ENCODE data around the gene RPS6KA2.
"Not testable (repeated sequence)": the region's sequence is repeated elsewhere in the genome, so short reads cannot be mapped to it uniquely, and the experiment has no call there.

The RPS6KA2 gene

GRCh38 chr6:166410426-166410935 is 216.6 kb downstream of the RPS6KA2 start:
- DNase-seq = no peak

- DNase-seq = no peak
Measured at GRCh38 chr6:166408936-166409755, 217.9 kb downstream of the RPS6KA2 start.

- no peak for DNase-seq
Measured at GRCh38 chr6:166406197-166406596, 220.9 kb downstream of the RPS6KA2 start.

GRCh38 chr6:166405386-166405785 is 221.7 kb downstream of the RPS6KA2 start:
- DNase-seq = no peak

- DNase-seq = no peak
Measured at GRCh38 chr6:166402582-166403277, 224.3 kb downstream of the RPS6KA2 start.

GRCh38 chr6:166400649-166401250 is 226.3 kb downstream of the RPS6KA2 start:
- peak; percentile 17 for DNase-seq

GRCh38 chr6:166400181-166400580 is 226.9 kb downstream of the RPS6KA2 start:
- DNase-seq = no peak

GRCh38 chr6:166398348-166398747 is 228.7 kb downstream of the RPS6KA2 start:
- no peak for DNase-seq

GRCh38 chr6:166397849-166398248 is 229.2 kb downstream of the RPS6KA2 start:
- no peak for DNase-seq

GRCh38 chr6:166395778-166396177 is 231.3 kb downstream of the RPS6KA2 start:
- DNase-seq = no peak

- DNase-seq = no peak
Measured at GRCh38 chr6:166395351-166395750, 231.7 kb downstream of the RPS6KA2 start.

- no peak for DNase-seq
Measured at GRCh38 chr6:166394036-166394892, 232.8 kb downstream of the RPS6KA2 start.

- no peak for DNase-seq
Measured at GRCh38 chr6:166393535-166393823, 233.6 kb downstream of the RPS6KA2 start.

- DNase-seq = not testable (repeated sequence)
Measured at GRCh38 chr6:166392755-166393534, 234.1 kb downstream of the RPS6KA2 start.

- no peak for DNase-seq
Measured at GRCh38 chr6:166389119-166389518, 237.9 kb downstream of the RPS6KA2 start.

GRCh38 chr6:166388290-166389004 is 238.6 kb downstream of the RPS6KA2 start:
- DNase-seq = no peak

GRCh38 chr6:166387642-166388289 is 239.3 kb downstream of the RPS6KA2 start:
- no peak for DNase-seq

- not testable (repeated sequence) for DNase-seq
Measured at GRCh38 chr6:166387098-166387497, 240.0 kb downstream of the RPS6KA2 start.

- no peak for DNase-seq
Measured at GRCh38 chr6:166386111-166386510, 240.9 kb downstream of the RPS6KA2 start.

GRCh38 chr6:166383802-166384363 is 243.2 kb downstream of the RPS6KA2 start:
- DNase-seq = not testable (repeated sequence)
